NCI-H345 treated with DMSO at 0.1 percent for 48 hours (cell line): Measurements from ENCODE around the gene GOSR2.
"Not testable (repeated sequence)": the region's sequence is repeated elsewhere in the genome, so short reads cannot be mapped to it uniquely, and the experiment has no call there.

Source experiments
- DNase-seq: peaks from one replicate; lab custom pipeline; 2025; ENCODE audit not compliant: unreplicated experiment; lab: John Stamatoyannopoulos, UW

The GOSR2 gene

DNA sequence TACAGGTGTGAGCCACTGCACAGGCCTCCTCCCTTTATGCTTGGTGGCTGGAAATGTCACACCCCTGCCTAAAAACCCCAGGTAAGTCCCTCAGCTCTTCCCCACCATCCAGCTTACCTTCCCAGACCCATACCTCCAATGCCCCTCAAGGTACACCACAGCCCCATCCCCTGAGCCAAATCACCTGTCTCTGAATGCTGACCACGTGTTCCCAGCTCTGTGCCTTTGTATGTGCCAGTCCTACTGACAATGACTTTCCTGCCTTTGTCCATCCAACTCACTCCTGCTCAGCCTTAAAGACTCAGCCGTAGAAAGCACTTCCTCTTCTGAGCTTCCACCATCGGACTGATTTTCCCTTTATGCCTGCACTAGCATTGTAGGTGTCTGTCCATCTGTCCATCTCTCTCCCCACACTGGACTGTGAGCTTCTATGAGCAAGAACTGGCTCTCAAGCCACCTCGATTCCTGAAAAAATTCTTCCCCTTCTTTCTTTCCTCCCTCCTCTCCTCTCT, 30.7 kb upstream of the GOSR2 start:
- DNase-seq, result no peak

DNA sequence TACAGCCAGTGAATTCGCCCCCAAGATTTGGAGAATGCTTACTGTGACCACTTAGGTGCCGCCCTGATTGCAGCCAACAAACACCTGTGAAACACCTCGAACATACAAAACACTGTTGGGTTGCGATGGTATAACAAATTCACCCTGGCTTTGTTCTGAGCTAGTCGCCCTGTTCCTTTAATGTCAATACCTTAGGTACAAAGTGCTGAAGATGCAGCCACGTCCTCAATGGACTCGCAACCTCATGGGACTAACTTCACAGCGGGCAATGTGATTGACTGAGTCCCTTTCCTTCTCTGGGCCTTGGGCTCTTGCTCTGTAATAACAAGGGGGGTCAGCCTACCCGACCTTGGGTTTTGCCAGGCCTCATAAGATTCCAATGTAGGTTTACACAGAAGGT, 28.9 kb upstream of the GOSR2 start:
- no peak for DNase-seq

DNA sequence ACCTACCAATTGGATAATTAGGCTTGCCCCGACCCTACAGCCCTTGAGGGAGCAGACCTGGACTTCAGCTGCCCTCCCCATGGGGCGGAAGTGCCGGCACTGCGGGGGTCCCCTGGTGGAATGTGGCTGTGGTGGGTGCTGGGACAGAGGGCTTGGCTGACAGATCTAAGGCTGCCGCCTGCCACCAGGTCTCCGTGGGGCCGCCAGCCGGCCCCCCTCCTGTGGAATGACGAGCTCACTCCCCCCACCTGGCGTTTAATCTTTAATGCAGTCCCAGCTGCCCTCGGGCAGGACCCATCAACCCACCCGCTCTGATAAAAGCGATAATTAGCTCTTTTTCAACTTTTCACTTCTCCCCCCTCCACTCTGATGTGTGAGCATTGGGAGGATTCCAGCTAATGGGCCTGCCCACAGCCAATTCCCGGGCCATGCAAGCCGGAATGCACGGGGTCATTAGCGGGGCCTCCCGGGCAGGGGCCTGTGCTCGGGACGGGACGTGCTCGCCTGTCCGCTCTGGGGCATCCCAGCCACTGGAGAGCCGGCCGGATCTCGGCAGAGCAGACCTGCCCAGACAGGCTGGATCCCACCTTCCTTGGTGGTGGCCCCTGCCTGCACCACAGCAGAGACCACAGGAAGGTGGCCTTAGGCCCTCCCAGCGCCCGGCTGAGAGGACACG, 28.3 kb upstream of the GOSR2 start:
- DNase-seq, result no peak

DNA sequence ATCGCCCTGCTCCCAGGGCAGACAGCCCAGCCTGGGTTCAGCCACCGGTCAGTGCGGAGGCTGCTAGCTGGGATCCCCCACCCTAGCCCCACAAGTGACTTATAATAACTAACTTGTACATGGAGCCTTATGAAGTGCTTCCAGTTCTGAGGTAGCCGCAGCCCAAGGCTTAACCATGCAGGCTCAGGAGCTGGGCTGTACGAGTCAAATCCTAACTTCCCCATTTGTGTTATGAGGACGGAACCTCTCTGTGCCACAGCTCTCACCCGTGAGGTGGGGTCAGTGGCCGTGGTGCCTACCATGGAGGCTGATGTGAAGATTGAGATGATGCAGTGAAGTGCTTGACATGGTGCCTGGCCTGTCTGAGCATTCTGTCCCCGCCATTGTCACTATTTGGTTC, 27.8 kb upstream of the GOSR2 start:
- no peak for DNase-seq

DNA sequence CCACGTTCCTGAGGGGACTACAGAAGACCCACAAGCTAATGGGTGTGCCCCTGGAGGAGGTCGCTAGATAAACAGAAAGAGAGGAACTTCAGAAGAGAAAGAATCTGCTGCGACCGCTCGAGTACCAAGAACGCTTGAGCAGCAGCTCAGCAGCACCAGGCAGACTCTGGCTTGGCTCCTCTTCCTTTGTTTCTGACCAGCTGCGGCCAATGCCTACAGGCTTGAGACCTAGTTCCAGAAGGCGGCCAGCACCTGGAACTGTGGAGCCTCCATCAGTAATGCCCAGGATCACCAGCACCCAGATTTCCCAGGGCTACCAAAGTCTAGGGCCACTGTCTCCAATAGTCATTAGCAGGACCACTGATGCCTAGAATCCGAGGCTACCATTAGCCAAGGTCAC, 26.0 kb upstream of the GOSR2 start:
- DNase-seq, result no peak

DNA sequence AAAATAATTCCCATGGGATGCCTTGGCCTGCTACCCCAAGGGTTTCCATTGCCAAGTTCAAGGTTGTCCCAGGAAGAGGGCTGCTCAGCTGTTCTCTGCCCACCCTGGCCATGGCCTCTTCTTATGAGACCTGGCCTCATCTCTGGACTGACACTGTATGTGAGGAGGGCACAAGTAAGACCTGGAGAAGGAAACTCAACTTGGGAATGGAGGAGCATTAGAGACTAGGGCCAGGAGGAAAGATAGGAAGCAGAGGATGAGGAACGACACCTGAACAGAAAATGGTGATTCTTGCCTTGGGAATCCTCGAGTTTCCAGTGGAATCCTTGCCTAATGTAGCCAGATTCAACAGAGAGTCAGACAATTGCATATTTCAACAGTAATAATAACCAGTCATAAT, 24.6 kb upstream of the GOSR2 start:
- DNase-seq, result no peak

DNA sequence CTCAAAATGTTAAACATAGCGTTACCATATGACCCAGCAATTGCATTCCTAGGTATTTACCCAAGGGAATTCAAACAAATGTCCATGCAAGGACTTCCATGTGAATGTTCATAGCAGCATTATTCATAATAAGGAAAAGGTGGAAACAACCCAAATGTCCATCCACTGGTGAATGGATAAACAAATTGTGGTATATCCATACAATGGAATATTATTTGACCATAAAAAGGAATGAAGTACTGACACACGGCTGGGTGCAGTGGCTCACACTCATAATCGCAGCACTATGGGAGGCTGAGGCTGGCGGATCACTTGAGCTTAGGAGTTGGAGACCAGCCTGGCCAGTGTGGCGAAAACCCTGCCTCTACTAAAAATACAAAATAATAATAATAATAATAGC, 24.1 kb upstream of the GOSR2 start:
- no peak for DNase-seq

DNA sequence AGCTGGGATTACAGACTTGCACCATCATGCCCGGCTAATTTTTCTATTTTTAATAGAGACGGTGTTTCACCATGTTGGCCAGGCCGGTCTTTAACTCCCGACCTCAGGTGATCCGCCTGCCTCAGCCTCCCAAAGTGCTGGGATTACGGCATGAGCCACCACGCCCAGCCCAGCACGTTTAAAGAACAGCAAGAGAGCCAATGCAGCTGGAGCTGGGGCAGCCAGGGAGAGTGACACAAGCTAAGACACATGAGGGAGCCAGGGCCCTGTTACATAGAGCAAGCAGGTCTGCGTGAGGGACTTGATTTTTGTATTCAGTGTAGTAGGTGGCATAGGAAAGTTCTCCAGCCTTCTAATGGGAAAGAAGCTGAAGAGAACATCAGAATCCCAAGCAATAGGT, 21.7 kb upstream of the GOSR2 start:
- DNase-seq, result no peak

DNA sequence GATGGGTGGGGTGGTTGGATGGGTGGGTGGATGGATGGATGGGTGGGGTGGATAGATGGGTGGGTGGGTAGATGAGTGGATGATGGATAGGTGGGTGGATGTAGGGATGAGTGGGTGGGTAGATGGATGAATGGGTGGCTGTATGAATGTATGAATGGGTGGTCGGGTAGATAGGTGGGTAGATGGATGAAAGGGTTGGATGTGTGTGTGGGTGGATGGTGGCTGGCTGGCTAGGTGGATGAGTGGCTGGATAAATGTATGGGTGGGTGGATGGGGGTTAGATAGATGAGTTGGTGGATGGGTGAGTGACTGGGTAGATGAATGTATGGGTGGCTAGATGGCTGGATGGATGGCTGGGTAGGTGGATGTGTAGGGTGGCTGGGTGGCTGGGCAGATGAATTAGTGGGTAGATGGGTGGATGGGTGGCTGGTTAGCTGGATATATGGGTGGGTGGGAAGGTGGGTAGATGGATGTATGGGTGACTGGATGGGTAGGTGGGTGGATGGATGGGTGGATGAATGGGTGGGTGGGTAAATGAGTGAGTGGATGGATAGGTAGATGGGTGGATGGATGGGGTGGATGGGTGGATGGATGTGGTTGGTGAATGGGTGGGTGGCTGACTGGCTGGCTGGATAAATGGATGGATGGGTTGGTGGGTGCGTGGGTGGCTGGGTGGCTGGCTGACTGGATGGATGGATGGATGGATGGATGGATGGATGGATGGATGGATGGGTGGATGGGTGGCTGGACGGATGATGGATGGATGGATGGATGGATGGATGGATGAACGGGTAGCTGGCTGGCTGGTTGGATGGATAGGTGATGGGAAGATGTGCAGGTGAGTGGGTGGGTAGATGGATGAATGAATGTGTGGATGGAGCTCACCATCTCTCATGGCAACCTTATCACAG, 18.9 kb upstream of the GOSR2 start:
- no peak for DNase-seq

DNA sequence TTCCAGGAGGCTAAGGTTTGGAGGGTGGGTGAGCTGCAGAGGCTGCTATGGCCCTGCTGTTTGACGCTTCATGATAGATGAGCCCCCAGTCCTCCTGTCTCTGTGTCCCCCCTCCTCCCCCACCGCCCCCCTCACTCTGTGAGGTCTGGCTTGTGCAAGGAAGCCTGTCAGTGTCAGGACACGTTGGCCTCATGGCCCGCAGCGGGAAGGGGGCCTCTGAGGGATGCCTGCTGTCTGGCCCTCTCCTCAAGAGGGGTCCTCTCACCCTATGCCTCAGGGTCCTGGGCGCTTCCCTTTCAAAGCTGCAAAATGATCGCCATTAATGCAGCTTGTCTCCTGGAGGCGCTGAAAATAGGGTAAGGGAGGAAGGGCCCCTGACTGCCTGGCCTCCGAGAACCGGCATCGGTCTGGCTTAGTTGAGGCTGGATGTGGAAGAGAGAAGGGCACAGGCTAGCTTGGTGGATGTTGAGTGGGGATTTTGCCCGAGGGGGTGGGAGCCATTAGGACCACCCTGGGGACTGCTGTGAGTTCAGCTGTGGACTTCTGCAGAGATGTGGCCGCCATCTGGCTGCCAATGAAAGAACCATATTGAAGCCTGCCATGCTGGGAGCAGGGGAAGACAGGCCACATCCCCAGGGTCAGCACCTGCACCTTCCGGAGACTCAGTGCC, 14.8 kb upstream of the GOSR2 start:
- no peak for DNase-seq

DNA sequence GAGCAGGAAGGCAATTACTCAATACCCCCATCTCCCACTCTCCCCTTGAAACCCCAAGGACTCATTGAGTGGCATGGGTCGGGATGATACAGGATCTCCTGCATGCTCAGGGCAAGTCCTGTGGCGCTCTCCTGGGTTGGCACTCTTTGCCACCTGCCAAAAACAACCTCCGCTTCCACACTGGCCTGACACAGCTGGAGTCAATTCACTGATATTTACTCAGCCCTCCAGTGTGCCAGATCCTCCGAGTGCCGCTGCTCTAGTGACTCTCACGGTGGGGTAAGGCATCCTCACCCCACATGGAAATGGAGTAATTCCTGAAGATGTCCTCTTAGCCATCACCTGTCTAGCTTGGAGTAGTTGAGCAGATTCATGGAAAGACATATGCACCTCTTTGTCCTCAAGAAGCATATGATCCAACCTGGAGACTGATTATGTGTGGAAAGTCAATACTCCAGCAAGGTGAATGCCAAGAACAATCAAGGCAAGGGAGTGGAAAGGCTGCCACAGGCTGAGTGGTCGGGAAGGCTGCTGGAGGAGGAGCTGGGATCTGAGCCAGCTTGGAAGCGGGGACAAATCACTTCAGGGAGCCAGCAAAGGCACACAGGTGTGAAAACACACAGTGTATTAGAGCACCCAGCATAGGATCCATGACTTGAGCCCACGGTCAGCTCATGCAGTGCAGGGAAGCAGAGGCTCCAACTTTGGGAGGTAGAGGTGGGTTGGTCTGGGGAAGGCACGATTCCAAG, 12.6 kb upstream of the GOSR2 start:
- peak; percentile 98 for DNase-seq

DNA sequence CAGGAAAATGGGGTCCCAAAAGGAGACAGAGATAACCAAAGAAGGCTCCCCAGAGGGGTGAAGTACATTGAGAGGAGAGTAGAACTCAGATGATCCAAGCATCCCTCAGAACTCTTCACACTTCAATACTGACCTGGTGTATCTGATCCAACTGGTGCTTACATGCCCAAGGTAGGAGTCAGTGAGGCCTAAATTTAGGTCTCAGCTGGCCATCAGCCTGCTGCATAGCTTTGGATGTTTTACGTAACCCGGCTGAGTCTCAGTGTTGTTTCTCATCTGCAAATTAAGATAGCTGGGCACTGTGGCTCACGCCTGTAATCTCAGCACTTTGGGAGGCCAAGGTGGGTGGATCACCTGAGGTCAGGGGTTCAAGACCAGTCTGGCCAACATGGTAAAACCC, 11.6 kb upstream of the GOSR2 start:
- no peak for DNase-seq

DNA sequence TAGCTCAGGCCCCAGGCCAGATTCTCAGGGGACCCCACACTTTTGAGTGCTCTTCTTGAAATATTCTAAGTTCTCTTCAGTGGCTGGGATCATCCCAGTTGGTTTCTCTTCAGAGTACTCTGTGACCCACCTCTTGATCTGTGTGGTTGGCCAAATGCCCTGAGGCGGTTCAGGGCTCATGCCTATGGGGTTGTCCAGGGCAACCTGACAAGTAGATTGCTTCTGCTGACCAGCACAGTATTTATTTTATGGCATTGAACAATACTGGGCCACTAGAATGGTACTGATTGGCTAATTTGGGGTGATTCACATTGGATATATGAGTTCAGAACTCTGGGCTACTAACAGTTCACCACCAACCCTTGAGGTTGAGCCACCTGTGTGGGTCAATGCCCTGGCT, 7.4 kb upstream of the GOSR2 start:
- no peak for DNase-seq

DNA sequence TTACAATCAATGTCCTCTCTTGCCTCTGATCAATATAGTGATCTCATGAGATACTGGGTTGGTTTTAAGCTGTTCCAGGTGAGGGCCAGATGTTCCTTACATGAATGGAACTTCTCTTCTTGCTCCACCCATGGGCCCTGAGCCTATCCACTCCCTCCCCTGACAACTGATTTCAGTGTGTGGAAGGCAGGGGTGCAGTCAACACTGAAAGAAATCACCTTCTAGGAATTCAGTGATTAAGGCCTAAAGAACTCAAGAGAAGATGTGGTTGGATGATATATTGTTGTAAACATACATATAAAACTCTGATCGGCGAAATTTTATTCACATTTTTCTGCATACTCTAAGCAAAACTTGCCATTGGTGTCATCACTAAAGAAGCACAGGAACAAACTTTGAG, 6.7 kb upstream of the GOSR2 start:
- DNase-seq, result no peak

DNA sequence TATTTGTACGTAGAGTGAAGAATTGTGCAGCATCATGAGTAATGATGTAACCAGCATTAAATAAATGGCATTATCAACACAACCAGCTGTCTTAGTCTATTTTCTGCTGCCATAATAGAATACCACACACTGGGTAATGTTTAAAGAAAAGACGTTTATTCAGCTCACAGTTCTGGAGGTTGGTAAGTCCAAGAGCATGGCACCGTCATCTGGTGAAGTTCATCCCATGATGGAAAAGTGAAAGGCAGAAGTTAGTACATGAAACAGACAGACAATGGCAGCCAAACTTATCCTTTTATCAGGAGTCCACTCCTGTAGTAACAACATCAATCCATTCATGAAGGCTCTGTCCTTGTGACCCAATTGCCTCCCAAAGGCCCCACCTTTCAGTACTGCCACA, 6.3 kb upstream of the GOSR2 start:
- no peak for DNase-seq

DNA sequence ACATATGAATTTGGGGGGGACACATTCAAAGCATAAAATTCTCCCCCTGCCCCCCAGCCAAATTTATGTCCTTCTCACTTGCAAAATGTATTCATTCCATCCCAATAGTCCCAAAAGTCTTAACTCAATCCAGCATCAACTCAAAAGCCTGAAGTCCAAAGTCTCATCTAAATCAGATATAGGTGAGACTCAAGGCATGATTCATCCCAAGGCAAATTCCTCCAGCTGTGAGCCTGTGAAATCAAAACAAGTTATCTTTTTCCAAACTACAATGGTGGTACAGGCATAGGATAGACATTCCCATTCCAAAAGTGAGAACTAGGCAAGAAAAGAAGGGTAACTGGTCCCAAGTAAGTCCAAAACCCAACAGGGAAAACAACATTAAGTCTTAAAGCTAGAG, 5.9 kb upstream of the GOSR2 start:
- DNase-seq, result no peak

DNA sequence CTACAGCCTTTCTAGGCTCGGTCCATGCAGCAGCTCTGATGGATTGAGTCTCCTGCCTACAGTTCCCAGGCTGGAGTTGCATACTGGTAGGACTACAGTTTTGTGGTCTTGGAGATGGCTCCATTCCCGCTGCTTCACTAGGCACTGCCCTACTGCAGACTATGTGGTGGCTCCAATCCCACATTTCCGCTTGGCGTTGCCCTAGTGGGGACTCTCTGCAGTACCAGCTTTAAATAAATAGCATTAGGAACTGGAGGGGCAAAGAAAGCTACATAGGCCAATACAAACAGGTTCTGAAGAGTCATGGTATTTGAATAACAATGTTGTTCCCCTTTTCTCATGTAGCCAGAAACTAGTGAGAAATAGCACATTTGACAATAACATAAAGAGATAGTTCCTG, 5.4 kb upstream of the GOSR2 start:
- no peak for DNase-seq

DNA sequence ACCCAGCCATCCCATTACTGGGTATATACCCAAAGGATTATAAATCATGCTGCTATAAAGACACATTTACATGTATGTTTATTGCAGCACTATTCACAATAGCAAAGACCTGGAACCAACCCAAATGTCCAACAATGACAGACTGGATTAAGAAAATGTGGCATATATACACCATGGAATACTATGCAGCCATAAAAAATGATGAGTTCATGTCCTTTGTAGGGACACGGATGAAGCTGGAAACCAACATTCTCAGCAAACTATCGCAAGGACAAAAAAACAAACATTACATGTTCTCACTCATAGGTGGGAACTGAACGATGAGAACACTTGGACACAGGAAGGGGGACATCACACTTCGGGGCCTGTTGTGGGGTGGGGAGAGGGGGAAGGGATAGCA, 998 bp upstream of the GOSR2 start:
- DNase-seq, result not testable (repeated sequence)

DNA sequence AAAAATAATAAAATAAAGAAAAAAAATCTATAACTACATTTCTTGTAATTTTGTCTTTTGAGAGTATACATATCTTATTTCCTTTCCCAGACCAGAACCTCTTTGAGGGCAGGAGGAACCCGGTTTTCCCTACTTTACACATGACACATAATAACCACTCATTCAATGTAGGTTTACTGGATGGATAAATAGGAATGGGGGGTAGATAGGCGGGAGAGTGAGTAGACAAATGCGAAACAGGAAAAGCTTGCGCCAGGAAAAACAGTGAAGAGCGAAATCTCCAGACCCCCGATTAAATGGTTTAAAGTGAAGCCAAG, 515 bp upstream of the GOSR2 start:
- DNase-seq, result no peak

DNA sequence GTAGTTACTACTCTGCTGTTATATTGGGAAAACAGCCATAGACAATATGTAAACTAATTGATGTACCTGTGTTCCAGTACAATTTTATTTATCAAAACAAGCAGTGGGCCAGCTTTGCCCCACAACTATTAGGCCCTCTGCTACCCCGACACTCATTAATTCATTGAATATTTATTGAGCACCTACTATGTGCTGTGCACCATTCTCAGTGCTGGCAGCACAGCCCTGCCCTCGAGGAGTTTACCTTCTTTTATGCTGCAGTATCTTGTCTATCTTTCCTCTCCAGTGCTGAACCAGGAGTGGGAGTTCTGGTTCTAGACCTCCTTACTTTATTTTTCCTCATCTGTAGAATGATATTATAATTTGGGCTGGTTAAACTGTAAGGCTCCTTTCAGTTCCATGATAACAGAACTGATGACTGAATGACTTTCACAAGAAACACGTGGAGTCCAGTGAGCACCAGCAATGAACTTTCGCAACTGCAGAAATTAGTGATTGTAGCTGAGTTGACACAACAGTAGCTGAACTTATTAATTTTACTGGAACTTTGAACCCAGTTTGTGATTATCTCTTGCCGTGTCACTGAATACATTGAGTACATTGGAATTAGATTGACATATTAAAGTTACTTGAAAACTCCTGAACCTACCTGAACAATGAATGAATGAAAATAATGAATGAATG, 2.4 kb downstream of the GOSR2 start:
- DNase-seq, result no peak
